ENCODE measurements around the gene ATL3. TPM values are rescaled to one million over a fixed set of nuclear protein-coding genes. Genes with fewer than 3 reads are reported as not detected.

The ATL3 gene
- total RNA-seq, 5 donors from 2014 or later (not counting 1 experiment from before 2014, with no cell fraction given), result 27.4 to 43.7 (median 37.6) TPM

Other genes with a start within 250 kb of the ATL3 start
- under 1 TPM in 3 of 5 donors, not detected in 2; 0.16 to 0.32 (median 0.23) TPM for gene PLAAT5, start 180.2 kb downstream of the ATL3 start, total RNA-seq
- gene LGALS12, start 165.3 kb downstream of the ATL3 start, total RNA-seq, result not detected
- 100 to 1,000 TPM in 4 of 5 donors, 10 to 100 TPM in 1; 90.2 to 144 (median 126) TPM for gene PLAAT4, start 134.6 kb downstream of the ATL3 start, total RNA-seq
- gene PLAAT2, start 108.0 kb downstream of the ATL3 start, total RNA-seq, result under 1 TPM in 2 of 5 donors, not detected in 3; 0.51 to 0.53 TPM
- gene PLAAT3, start 56.9 kb downstream of the ATL3 start, total RNA-seq, result 1 to 10 TPM; 3.7 to 10.0 (median 6.0) TPM
- gene RTN3, start 10.1 kb upstream of the ATL3 start, total RNA-seq, result 10 to 100 TPM; 25.0 to 39.7 (median 34.9) TPM
- 1 to 10 TPM; 2.8 to 8.3 (median 4.0) TPM for gene ZFTA, start 97.4 kb upstream of the ATL3 start, total RNA-seq
- 10 to 100 TPM in 3 of 5 donors, 1 to 10 TPM in 2; 8.1 to 16.1 (median 15.3) TPM for gene SPINDOC, start 142.1 kb upstream of the ATL3 start, total RNA-seq
- 10 to 100 TPM; 57.4 to 67.2 (median 64.0) TPM for gene MARK2, start 167.7 kb upstream of the ATL3 start, total RNA-seq
- gene RCOR2, start 245.8 kb upstream of the ATL3 start, total RNA-seq, result under 1 TPM in 3 of 5 donors, not detected in 2; 0.09 to 0.26 (median 0.10) TPM